Prostate gland (tissue), 2 donors: ENCODE measurements around the gene PDE1C. TPM values are rescaled to one million over a fixed set of nuclear protein-coding genes. Genes with fewer than 3 reads are reported as not detected.

Experiments
- DNase-seq: peaks from one replicate; pipeline ENCODE4 v3.0.0-alpha.2; 2019; ENCODE audit warnings: low spot score
- H3K27ac ChIP-seq, 2 donors: fragments of 200-600 bp; sonication (generic); 2 replicates each; pipeline ENCODE4 v1.5.1; 2017 to 2019
- H3K27me3 ChIP-seq: fragments of 200-600 bp; sonication (generic); replicated peaks from 2 replicates; pipeline ENCODE4 v1.5.1; 2019; ENCODE audit not compliant: insufficient read depth
- H3K36me3 ChIP-seq, 2 donors: fragments of 200-600 bp; sonication (generic); 1 replicate in 1 of 2; 2 replicates in 1 of 2; pipeline versions ENCODE4 v1.5.1 to v1.8.1; 2017 to 2019
- H3K4me1 ChIP-seq: fragments of 200-600 bp; sonication (generic); replicated peaks from 2 replicates; pipeline ENCODE4 v1.5.1; 2019
- H3K4me3 ChIP-seq, 2 donors: fragments of 200-600 bp; sonication (generic); 2 replicates each; pipeline ENCODE4 v1.5.1; 2017 to 2019
- H3K9me3 ChIP-seq: fragments of 200-600 bp; sonication (generic); 2 replicates; pipeline ENCODE4 v1.5.1; 2017
- CTCF ChIP-seq, 4 experiments: fragments of 200-600 bp in 2 of 4; fragments of 450-650 bp in 2 of 4; sonication (generic) in 2 of 4; IDR thresholded peaks; 1 replicate in 3 of 4; 2 replicates in 1 of 4; pipeline ENCODE4 v1.5.1; 2016 to 2019; ENCODE audit warnings: antibody characterized with exemption in 4 of 4, mild to moderate bottlenecking in 2 of 4, moderate library complexity in 2 of 4
- POLR2A ChIP-seq: fragments of 450-650 bp; IDR thresholded peaks from one replicate; pipeline ENCODE4 v1.6.1; 2016; ENCODE audit warnings: antibody characterized with exemption, mild to moderate bottlenecking
- POLR2AphosphoS5 ChIP-seq: sonication (generic); formaldehyde crosslinking; IDR thresholded peaks from one replicate; pipeline ENCODE4 v1.6.1; 2017; ENCODE audit warnings: antibody characterized with exemption
- WGBS: methylation state at CpG from one replicate; pipeline ENCODE4 v1.1.5; 2018; 5-methylcytosine and 5-hydroxymethylcytosine counted together
- intact Hi-C: fragments of 100-400 bp; cut with DNase I; formaldehyde crosslinking; loops from one replicate; pipeline ENCODE4 v1.14.2; 2022
- total RNA-seq, 2 donors: library from RNA; depleted of rRNA; stranded (reverse); fragments of >200 nt; gene quantifications; one replicate each; pipeline ENCODE4 v1.1.0, GENCODE V29; 2016

The PDE1C gene
- total RNA-seq, 2 donors from 2014 or later, result 2.4 to 4.2 TPM

GRCh38 chr7:31938650-31939049 is 131.6 kb downstream of the PDE1C start:
- no peak overlapping the region for H3K27ac ChIP-seq
- TF ChIP-seq CTCF (IDR thresholded peaks at IDR 0.05) (no peak), POLR2AphosphoS5 (no peak)
- no peaks in the 10 kb centered on the region for H3K36me3 ChIP-seq
- no peak overlapping the region for H3K4me3 ChIP-seq
- no peaks in the 10 kb centered on the region for H3K4me1 ChIP-seq
- DNase-seq, result no peak
- H3K9me3 ChIP-seq, result no peaks in the 10 kb centered on the region
- H3K27me3 ChIP-seq, result no peaks in the 10 kb centered on the region
- intact Hi-C loops, result no loop called here

DNA sequence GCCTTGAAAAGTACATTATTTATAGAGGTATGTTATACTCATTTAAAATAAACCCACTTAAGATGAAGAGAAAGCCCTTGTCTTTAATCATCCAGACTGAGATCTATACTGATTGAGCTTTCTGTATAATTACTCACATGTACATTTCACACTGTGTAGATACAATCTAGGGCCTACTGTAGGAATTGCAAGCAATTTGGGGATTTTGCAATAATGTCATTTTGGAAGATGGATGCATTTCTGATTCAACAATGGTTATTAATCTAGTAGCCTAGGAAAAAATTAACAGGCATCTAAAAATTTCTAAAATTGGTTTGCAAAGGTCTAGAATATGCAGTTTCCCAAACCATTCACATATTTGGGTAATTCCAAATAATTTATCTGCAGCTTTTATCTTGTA is 132.2 kb downstream of the PDE1C start:
- Histone ChIP-seq H3K4me3 (no peak overlapping the region), H3K27me3 (no peaks in the 10 kb centered on the region), H3K36me3 (no peaks in the 10 kb centered on the region), H3K9me3 (no peaks in the 10 kb centered on the region), H3K27ac (no peak overlapping the region), H3K4me1 (no peaks in the 10 kb centered on the region)
- TF ChIP-seq CTCF (IDR thresholded peaks at IDR 0.05), result no peak
- TF ChIP-seq POLR2AphosphoS5, result no peak
- no peak for TF ChIP-seq POLR2A
- no peak for DNase-seq
- intact Hi-C loops, result no loop called here

DNA sequence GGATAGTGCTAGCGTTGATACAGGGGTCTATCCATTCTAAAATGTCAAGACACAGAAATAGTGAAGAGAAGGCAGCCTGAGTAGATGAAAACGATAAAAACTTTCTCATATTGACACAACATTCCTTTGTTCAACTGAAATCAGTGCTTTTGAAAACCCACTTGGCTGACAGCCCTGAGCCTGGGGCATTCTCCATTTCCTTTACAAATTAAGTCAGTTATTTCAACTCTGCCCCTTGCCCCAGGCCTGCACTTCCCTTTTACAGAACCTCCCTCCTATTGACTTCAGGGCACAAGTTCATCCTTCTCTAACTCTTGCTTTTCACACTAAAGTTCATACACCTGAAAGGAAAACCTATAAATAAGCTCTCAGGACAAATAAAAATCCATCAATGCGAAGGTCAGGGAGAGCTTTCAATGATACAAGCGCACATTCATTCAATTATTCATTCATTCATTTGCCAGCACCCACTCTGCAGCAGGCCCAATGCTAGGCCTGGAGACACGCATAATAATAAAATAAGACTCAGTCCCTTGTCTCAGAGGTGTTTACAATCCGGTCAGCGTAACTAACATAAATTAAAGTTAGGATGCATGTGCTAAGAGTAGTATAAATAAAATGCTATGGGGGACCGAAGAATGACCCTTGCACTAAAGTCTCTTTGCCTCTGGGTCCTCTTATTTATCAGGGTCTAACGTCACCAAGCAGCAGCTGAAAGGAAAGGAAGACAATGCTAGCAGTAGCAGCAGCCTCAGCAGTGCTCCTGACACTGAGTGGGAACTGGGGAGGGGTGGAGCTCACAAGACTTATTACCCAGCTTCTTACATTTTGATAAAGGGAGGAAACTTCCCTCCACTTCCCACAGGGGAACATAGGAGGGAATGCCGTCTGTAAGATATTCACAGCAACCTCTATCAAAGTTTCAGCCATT is 134.8 kb downstream of the PDE1C start:
- Histone ChIP-seq H3K4me3 (no peak overlapping the region), H3K27ac (no peak overlapping the region), H3K9me3 (no peaks in the 10 kb centered on the region), H3K27me3 (no peaks in the 10 kb centered on the region), H3K36me3 (no peaks in the 10 kb centered on the region), H3K4me1 (no peaks in the 10 kb centered on the region)
- TF ChIP-seq CTCF (IDR thresholded peaks at IDR 0.05) (no peak), POLR2AphosphoS5 (no peak), POLR2A (no peak)
- intact Hi-C loops, result no loop called here
- WGBS, result 62% methylated on average over 10 of the region's 10 CpGs
- DNase-seq, result no peak

DNA sequence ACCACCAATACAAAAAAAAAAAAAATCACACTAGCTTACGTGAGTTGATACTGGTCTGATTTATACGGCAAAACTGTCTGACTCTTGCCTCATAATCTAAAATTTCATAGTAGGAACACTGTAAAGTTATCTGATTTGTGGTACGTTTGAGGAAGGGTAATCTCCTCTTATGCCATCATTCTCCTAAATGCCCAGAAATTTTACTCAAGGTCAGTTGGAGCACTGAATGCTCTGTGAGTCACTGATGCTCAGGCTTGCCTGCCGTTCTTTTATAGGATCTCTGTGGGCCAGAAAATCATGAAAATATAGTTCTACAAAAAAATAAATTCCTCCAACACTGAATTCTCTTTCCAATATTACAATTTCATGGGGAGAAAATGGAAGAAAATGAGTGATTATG is 135.7 kb downstream of the PDE1C start:
- no peaks in the 10 kb centered on the region for H3K36me3 ChIP-seq
- WGBS, result 59% methylated on average over 4 of the region's 4 CpGs
- H3K27ac ChIP-seq, result no peak overlapping the region
- H3K27me3 ChIP-seq, result no peaks in the 10 kb centered on the region
- no peaks in the 10 kb centered on the region for H3K9me3 ChIP-seq
- no peak for DNase-seq
- no peak for TF ChIP-seq POLR2A
- TF ChIP-seq POLR2AphosphoS5, result no peak
- TF ChIP-seq CTCF (IDR thresholded peaks at IDR 0.05), result no peak
- H3K4me1 ChIP-seq, result no peaks in the 10 kb centered on the region
- intact Hi-C loops, result no loop called here
- H3K4me3 ChIP-seq, result no peak overlapping the region

DNA sequence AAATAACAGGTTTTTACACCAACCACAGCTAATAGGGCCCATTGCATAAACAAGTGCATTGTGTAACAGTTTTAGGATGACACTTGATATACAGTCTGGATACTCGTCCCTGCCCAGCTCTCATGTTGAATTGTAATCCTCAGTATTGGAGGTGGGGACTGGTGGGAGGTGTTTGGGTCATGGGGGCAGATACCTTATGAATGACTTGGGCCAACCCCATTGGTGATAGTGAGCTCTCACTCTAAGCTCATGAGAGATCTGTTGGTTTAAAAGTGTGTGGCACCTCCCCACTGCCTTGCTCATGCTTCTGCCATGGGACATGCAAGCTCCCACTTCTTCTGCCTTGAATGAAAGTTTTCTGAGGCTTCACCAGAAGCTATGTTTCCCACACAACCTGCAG is 136.7 kb downstream of the PDE1C start:
- 63% methylated on average over 1 of the region's 1 CpG for WGBS
- no peak for TF ChIP-seq POLR2A
- no peak for TF ChIP-seq CTCF (IDR thresholded peaks at IDR 0.05)
- no peak for TF ChIP-seq POLR2AphosphoS5
- no peaks in the 10 kb centered on the region for H3K36me3 ChIP-seq

More for the DNA sequence above, 136.7 kb downstream of the PDE1C start:
- DNase-seq, result no peak
- Histone ChIP-seq H3K9me3 (no peaks in the 10 kb centered on the region), H3K27ac (no peak overlapping the region), H3K4me1 (no peaks in the 10 kb centered on the region), H3K4me3 (no peak overlapping the region), H3K27me3 (no peaks in the 10 kb centered on the region)
- intact Hi-C loops, result no loop called here
